H1 (cell line): ENCODE results near the gene TUT7. TPM values are rescaled to one million over a fixed set of nuclear protein-coding genes. Genes with fewer than 3 reads are reported as not detected.

Source experiments
- ASH2L ChIP-seq: fragments of 200-600, 300-600 bp; sonication (generic); IDR thresholded peaks from one replicate; pipeline ENCODE4 v1.7.1; 2017; ENCODE audit warnings: low read length
- ATF3 ChIP-seq: IDR thresholded peaks from 2 replicates; pipeline ENCODE4 v1.6.1; 2011; ENCODE audit warnings: low read depth, mild to moderate bottlenecking, low read length; ENCODE audit not compliant: insufficient read depth
- BRCA1 ChIP-seq: IDR thresholded peaks from 2 replicates; pipeline ENCODE4 v1.6.1; 2012; ENCODE audit warnings: low read depth, low read length, improper control_type of control experiment
- GTF2F1 ChIP-seq: IDR thresholded peaks from 2 replicates; pipeline ENCODE4 v1.6.1; 2012; ENCODE audit warnings: low read depth, low read length, improper control_type of control experiment, borderline replicate concordance
- JUND ChIP-seq: IDR thresholded peaks from 2 replicates; pipeline ENCODE4 v1.6.1; 2011; ENCODE audit warnings: mild to moderate bottlenecking, improper control_type of control experiment, low read length
- KDM5A ChIP-seq: fragments of 200-600 bp; IDR thresholded peaks from 2 replicates; pipeline ENCODE4 v1.7.1; 2012; ENCODE audit warnings: mild to moderate bottlenecking, low read length, inconsistent platforms, mixed read lengths
- PHF8 ChIP-seq: fragments of 200-600 bp; sonication (generic); conservative IDR thresholded peaks from 2 replicates; pipeline ENCODE4 v1.7.1; 2012; ENCODE audit warnings: low read depth, mild to moderate bottlenecking, inconsistent platforms, low read length, moderate library complexity
- POLR2A ChIP-seq, 2 experiments: IDR thresholded peaks; 1 replicate in 1 of 2; 2 replicates in 1 of 2; pipeline ENCODE4 v1.6.1; 2011; ENCODE audit warnings: low read depth in 2 of 2, low read length in 2 of 2, mild to moderate bottlenecking in 2 of 2; ENCODE audit errors: control extremely low read depth in 1 of 2
- POLR2AphosphoS5 ChIP-seq: IDR thresholded peaks from 2 replicates; pipeline ENCODE4 v1.6.1; 2011; ENCODE audit warnings: low read depth, low read length
- POU5F1 ChIP-seq: IDR thresholded peaks from 2 replicates; pipeline ENCODE4 v1.6.1; 2011; ENCODE audit warnings: low read depth, mild to moderate bottlenecking, low read length, moderate library complexity
- RBBP5 ChIP-seq: IDR thresholded peaks from 2 replicates; pipeline ENCODE4 v1.7.1; 2012; ENCODE audit warnings: low read depth, mild to moderate bottlenecking, inconsistent platforms, low read length, moderate library complexity, borderline replicate concordance
- RFX5 ChIP-seq: IDR thresholded peaks from 2 replicates; pipeline ENCODE4 v1.6.1; 2011; ENCODE audit warnings: low read depth, low read length, improper control_type of control experiment, borderline replicate concordance
- SIN3A ChIP-seq, 2 experiments: IDR thresholded peaks in 1 of 2; conservative IDR thresholded peaks in 1 of 2; 2 replicates each; pipeline ENCODE4 v1.6.1; 2011 to 2012; ENCODE audit warnings: low read length in 2 of 2, improper control_type of control experiment in 1 of 2, low read depth in 1 of 2, mild to moderate bottlenecking in 1 of 2
- SIX5 ChIP-seq: IDR thresholded peaks from 2 replicates; pipeline ENCODE4 v1.6.1; 2011; ENCODE audit warnings: mild to moderate bottlenecking, low read depth, low read length
- TAF7 ChIP-seq: optimal IDR thresholded peaks from 2 replicates; pipeline ENCODE3; 2011; ENCODE audit warnings: low read depth, mild to moderate bottlenecking, inconsistent platforms, low read length, moderate library complexity, borderline replicate concordance
- TBP ChIP-seq: IDR thresholded peaks from 2 replicates; pipeline ENCODE4 v1.6.1; 2011; ENCODE audit warnings: low read depth, low read length, improper control_type of control experiment
- TEAD4 ChIP-seq: IDR thresholded peaks from 2 replicates; pipeline ENCODE4 v1.6.1; 2012; ENCODE audit warnings: low read depth, low read length, inconsistent platforms, mixed read lengths
- polyA plus RNA-seq, 7 experiments: library from polyadenylated mRNA; depleted of rRNA in 3 of 7; stranded (reverse) in 5 of 7; unstranded in 2 of 7; fragments of >200 nt in 5 of 7; fragments of 200-250 nt in 2 of 7; gene quantifications; 1 replicate in 5 of 7; 2 replicates in 1 of 7; 4 replicates in 1 of 7; pipeline versions ENCODE4 v1.2.1 to v1.2.3, GENCODE V29; 2011 to 2013; ENCODE audit warnings: missing spikeins in 2 of 7, mixed read lengths in 2 of 7
- total RNA-seq: library from RNA; stranded (reverse); fragmentation: NEBNext Ultra II Directional; extraction: Animal tissue kit (Norgen Biotek cat#: 25700); gene quantifications from 2 replicates; pipeline ENCODE4 v1.2.1, GENCODE V29; 2021

The TUT7 gene
- total and polyA plus RNA-seq, 2 of the 8 experiments (the other 6 are each of a cell fraction or from before 2014, with no cell fraction given), result 4.8 to 19.3 TPM

- peak; percentile 70; the same call in 1 of the 2 replicates for TF ChIP-seq POLR2AphosphoS5
- no peak for TF ChIP-seq POU5F1
- TF ChIP-seq SIN3A (conservative IDR thresholded peaks at IDR 0.05 in 1 of 2, IDR thresholded peaks at IDR 0.05 in 1 of 2; ENCODE audit: low read depth in 1 of 2, low read length in 2 of 2), result peak in 1 of 2 experiments; percentile 81; a peak in 2 of 4 replicates
- TF ChIP-seq SIX5, result peak; percentile 38
- TF ChIP-seq RBBP5, result peak; percentile 78; the same call in 1 of the 2 replicates
- TF ChIP-seq RFX5, result no peak
- TF ChIP-seq ASH2L, result peak; percentile 77
- peak; percentile 40; the same call in 1 of the 2 replicates for TF ChIP-seq JUND
- TF ChIP-seq BRCA1, result no peak
- TF ChIP-seq PHF8, result peak; percentile 95
- no peak for TF ChIP-seq KDM5A
- peak; percentile 95 for TF ChIP-seq TAF7
- TF ChIP-seq TEAD4, result 0 out of 2 replicates have a peak, but pooled peaks have one; percentile 26
- TF ChIP-seq POLR2A (IDR thresholded peaks at IDR 0.05; ENCODE audit: control extremely low read depth in 1 of 2, low read depth in 2 of 2, low read length in 2 of 2), result peak; percentile 76 to 82
- 0 out of 2 replicates have a peak, but pooled peaks have one; percentile 69 for TF ChIP-seq GTF2F1
- TF ChIP-seq TBP, result peak; percentile 94
- no peak for TF ChIP-seq ATF3
- TF ChIP-seq, all 59 proteins: peak for 20
Observed at GRCh38 chr9:86282077-86282978, 71.9 kb downstream of the TUT7 start, which contains the start of gene ISCA1 (continued).
